Astrocyte of the cerebellum (primary cell): Measurements from ENCODE around the gene CMIP.

ENCODE experiments used
- DNase-seq: peaks from one replicate; pipeline ENCODE4 v3.0.0-alpha.2; 2011; ENCODE audit warnings: low read depth
- H3K4me3 ChIP-seq: 2 replicates; pipeline ENCODE4 v1.5.1; 2011; ENCODE audit warnings: mild to moderate bottlenecking, low read depth, low read length, moderate library complexity
- CTCF ChIP-seq: IDR thresholded peaks from 2 replicates; pipeline ENCODE4 v1.5.1; 2012; ENCODE audit warnings: low read length, low read depth, moderate library complexity, mild to moderate bottlenecking; ENCODE audit errors: missing control alignments
- in situ Hi-C: cut with HindIII; loops from 2 replicates; pipeline ENCODE4 v1.10.0; 2017; ENCODE audit warnings: low sequenced_read_pairs

Gene CMIP

DNA sequence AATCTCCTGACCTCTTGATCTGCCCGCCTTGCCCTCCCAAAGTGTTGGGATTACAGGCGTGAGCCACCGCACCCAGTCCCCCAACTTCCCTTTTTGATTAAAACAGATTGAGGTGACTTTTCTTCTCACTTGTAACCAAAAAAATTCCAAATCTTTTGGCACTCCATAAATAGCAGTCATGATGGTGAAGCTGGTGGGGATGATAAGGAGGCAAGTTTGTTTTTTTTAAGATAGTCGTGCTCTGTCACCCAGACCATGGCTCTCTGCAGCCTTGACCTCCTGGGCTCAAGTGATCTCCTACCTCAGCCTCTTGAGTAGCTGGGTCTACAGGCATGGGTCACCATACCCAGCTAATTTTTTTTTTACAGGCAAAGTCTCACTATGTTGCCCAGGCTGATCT is 299.8 kb downstream of the CMIP start:
- in situ Hi-C loops: loop anchor here (25.0 kb wide), 1 partner anchor 707 kb away; the partner anchor contains the start of gene ATMIN

GRCh38 chr16:81744911-81745310 is 300.3 kb downstream of the CMIP start:
- in situ Hi-C loops: loop anchor here (25.0 kb wide), 1 partner anchor 708 kb away; the partner anchor contains the start of gene ATMIN
- no peak for DNase-seq
- no peak for TF ChIP-seq CTCF
- no peak overlapping the region for H3K4me3 ChIP-seq

More for the DNA sequence above, 299.8 kb downstream of the CMIP start:
- TF ChIP-seq CTCF: no peak
- DNase-seq: no peak
- H3K4me3 ChIP-seq: no peak overlapping the region

DNA sequence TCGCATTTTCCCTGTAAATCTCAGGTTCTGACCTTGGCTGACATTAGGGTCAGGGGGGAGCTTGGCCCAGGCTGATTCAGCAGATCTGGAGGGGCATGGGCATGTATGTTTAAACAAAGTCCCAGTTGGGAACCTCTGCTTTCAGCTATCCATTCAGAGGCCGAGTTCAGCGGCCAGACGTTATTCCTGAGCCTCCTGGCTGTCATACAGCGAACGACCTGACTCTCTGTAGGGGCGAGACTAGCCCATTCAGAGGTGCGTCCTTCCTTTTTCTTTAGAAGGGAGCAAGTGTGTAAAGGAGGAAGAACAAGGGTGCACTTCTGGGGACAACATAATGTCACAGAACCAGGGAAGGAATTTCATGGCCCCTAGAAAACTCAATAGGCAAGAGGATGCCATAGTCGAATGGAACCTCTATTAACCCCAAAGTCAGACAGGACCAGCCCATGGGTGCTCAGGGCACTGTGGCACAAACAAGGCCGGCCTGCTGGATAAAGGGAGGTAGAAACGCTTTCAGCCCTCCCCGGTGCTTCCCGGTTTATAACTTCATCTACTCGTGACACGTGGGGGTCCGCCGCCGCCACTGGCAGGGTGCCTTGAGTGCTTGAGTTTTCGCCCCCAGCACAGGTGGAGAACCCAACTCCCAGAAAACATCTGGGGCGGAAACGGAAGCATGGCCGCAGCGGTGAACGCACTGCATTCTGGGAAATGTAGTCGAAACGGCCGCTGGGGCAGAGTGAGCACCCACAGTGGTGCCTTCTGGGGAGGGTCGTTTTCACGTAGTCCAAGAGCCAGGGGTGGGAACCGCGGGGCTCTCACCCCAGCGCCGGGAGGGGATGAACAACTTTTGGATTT is 301.3 kb downstream of the CMIP start:
- DNase-seq: peak; percentile 8
- TF ChIP-seq CTCF: no peak
- H3K4me3 ChIP-seq: peak overlapping the region; percentile 30
- in situ Hi-C loops: loop anchor here (25.0 kb wide), 1 partner anchor 709 kb away; the partner anchor contains the start of gene ATMIN

DNA sequence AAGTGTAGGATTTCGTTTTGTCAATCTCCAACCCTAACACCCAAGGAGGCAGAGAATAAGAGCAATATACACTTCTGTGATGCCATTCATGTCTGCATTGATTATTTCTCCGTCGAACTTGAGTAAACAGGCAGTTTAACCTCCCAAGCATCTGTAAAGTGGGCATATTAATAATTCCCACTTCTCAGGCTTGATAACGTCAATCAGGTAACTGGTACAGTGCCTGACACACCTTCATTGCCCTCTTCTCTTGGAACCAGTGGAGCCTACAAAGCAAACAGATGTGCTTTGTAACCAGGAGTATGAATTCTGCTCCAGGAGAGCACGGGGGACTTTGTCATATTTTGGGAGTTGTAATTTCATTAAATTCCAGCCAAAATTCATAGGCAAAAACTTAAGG is 302.0 kb downstream of the CMIP start:
- no peak for DNase-seq
- H3K4me3 ChIP-seq: peak overlapping the region; percentile 30
- in situ Hi-C loops: loop anchor here (25.0 kb wide), 1 partner anchor 709 kb away; the partner anchor contains the start of gene ATMIN
- no peak for TF ChIP-seq CTCF

- H3K4me3 ChIP-seq: no peak overlapping the region
- in situ Hi-C loops: loop anchor here (25.0 kb wide), 1 partner anchor 711 kb away; the partner anchor contains the start of gene ATMIN
- TF ChIP-seq CTCF: no peak
- DNase-seq: no peak
These were observed 304.0 kb downstream of the CMIP start for GRCh38 chr16:81748476-81749198.

DNA sequence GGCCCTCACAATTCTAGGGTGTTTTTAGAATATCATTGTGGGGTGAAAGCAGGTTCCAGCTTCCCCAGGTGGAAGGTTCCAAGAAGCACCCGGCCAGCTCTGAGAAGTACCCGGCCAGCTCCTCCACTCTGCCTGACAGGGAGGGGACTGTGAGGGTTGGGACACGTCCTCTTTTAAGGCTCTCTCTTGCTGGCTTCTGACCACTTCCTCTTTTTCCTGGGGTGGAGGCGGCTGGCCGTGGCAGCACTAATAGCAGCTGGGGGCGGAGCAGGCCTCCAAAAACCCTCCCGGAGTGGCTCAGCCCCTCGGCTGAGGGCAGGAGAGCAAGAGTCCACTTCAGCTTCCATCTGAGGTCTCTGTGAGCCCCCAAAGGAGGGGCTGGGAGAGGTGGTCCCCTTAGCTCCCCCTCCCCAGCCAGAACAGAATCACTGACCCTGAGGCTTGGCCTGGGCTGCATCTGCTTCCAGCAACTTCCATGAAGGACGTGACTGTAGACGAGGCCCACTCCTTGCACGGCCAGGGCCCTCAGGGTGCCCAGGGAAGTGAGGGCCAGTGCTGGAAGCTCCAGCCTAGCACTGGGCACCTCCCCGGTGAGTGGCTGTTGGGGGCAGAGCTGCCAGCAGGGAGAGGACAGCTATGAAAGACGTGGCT is 307.7 kb downstream of the CMIP start:
- DNase-seq: no peak
- H3K4me3 ChIP-seq: no peak overlapping the region
- in situ Hi-C loops: no loop called here
- no peak for TF ChIP-seq CTCF
